GM12873 (cell line): Measurements from ENCODE around the gene CREG2.

Experiments used
- TF ChIP-seq, protein P1 (sequence below): IDR thresholded peaks from 2 replicates; pipeline ENCODE4 v1.5.1; 2012; ENCODE audit warnings: low read depth, mild to moderate bottlenecking, moderate library complexity, low read length, control low read depth; ENCODE audit not compliant: insufficient read depth; ENCODE audit errors: missing control alignments

Gene CREG2

GRCh38 chr2:101325425-101325824 is 61.9 kb downstream of the CREG2 start:
- TF ChIP-seq, protein P1, sequence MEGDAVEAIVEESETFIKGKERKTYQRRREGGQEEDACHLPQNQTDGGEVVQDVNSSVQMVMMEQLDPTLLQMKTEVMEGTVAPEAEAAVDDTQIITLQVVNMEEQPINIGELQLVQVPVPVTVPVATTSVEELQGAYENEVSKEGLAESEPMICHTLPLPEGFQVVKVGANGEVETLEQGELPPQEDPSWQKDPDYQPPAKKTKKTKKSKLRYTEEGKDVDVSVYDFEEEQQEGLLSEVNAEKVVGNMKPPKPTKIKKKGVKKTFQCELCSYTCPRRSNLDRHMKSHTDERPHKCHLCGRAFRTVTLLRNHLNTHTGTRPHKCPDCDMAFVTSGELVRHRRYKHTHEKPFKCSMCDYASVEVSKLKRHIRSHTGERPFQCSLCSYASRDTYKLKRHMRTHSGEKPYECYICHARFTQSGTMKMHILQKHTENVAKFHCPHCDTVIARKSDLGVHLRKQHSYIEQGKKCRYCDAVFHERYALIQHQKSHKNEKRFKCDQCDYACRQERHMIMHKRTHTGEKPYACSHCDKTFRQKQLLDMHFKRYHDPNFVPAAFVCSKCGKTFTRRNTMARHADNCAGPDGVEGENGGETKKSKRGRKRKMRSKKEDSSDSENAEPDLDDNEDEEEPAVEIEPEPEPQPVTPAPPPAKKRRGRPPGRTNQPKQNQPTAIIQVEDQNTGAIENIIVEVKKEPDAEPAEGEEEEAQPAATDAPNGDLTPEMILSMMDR = no peak

DNA sequence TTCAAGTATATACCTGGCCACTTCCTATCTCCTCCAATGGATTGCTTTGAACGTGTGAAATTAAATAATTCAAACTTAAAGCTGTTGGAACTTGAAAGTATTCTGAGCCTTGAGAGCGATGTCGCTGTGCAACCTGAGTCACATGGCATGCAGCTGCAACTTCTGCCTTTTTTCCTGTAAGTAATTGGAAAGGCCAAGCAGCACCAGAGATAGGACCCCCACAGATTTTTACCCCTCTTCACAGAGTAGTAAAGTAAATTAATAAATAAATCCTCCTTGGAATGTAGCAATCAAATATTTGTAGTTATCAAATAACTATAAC is 75.6 kb downstream of the CREG2 start:
- TF ChIP-seq, protein P1 = no peak

GRCh38 chr2:101310834-101311695 is 76.2 kb downstream of the CREG2 start:
- TF ChIP-seq, protein P1 = no peak

DNA sequence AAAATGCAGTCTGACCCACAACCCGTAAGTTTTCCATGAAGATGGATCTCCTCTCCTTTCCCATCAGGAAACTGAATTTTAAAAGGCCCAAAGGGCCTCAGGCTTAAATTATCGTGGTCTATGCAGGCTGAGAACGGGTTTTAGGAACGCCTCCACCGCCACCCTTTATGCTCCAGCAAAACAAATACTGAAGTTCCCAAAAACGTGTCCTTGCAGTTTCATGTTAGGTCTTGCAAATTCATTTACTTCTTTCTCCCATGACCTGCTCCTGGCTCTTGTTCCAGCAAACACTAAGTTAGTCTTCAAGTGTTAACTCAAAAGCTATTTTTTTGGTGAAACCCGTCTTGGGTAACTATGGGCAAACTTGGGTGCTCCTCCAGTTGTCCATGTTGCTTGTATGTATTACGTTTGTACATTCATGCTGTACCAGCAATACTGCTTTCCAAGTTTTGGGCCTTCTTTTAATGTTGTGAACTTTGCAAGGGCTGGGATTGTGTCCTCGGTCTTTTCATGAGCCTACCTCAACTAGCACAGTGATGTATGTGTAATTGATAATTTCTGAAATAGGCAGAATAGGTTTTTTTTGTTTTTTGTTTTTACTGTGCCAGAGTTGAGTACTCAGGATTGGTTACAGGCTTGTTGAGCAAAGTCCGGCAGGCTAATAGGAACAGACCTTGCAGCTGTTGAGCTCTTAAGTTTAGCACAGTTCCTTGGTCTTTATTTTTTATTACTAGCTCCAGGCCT is 77.0 kb downstream of the CREG2 start:
- TF ChIP-seq, protein P1 = no peak

DNA sequence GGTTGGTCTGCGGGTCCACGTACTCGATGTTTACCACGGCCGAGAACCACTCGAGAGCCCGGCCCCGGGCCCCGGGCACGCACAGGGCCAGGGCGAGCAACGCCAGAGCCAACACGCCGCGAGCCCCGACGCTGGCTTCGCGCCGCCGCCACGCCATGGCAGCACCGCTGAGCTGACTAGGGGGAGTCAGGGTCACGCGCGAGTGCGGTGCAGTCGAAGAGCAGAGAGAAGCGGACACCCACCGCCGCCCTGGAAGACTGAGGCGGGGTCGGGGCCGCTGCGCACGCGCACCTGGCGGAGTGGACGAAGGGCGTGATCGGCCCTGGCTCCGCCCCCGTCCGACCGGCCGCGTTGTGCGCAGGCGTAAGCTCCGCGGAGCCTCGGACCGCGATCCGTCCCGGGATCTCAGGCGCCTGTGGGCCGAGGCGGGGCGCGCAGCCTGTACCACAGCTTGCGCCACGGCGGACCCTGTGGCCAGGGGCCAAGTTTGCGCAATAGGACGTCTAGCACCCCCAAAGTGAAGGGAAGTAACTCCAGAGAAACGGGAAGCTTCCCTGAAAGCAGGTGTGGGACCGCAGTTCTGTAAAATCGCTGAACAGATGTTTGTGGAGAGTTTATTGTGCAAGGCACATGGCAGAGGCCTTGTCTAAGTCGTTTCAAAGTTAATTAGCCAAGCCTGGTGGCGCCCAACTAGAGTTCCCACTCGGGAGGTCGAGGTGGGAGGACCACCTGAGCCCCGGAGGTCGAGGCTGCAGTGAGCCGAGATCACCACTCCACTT is 78.7 kb downstream of the CREG2 start, which contains the start of gene RNF149:
Gene RNF149 (minus strand): TSS at position 270 of the 779 bp plus-strand sequence. CDS start 113 bp downstream, at position 157.
- TF ChIP-seq, protein P1 = peak; percentile 3

DNA sequence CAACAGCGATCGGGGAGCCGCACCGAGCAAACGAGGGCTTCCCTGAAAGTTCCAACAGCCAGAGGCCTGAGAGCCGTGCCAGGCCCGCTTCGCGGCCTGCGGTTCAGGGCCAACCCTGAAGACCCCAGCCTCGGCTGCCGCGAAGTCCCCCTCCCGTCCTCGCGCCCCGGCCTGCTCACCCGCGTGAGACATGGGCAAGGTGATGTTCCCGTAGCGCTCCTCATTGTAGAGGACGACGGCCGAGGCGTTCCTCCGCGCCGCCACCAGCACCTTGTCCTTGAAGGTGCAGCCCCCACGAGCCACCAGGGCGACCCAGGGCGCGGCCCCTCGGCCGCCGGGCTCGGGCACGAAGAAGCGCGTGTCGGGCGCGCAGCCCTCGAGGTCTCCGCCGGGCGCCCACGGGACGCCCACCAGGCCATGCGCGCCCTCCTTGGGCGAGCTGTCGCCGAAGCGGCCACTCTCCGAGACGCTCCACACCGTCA is 79.3 kb downstream of the CREG2 start:
- TF ChIP-seq, protein P1 = no peak
